ENCODE results near the gene PAK2. TPM values are rescaled to one million over a fixed set of nuclear protein-coding genes. Genes with fewer than 3 reads are reported as not detected.
A peak's percentile ranks its signal among the peaks of the same experiment; 100 is the strongest.

The PAK2 gene
- total and polyA plus RNA-seq, 9 of the 15 experiments (the other 6 are each of a cell fraction or from before 2014, with no cell fraction given) = 13.2 to 72.4 (median 35.7) TPM

DNA sequence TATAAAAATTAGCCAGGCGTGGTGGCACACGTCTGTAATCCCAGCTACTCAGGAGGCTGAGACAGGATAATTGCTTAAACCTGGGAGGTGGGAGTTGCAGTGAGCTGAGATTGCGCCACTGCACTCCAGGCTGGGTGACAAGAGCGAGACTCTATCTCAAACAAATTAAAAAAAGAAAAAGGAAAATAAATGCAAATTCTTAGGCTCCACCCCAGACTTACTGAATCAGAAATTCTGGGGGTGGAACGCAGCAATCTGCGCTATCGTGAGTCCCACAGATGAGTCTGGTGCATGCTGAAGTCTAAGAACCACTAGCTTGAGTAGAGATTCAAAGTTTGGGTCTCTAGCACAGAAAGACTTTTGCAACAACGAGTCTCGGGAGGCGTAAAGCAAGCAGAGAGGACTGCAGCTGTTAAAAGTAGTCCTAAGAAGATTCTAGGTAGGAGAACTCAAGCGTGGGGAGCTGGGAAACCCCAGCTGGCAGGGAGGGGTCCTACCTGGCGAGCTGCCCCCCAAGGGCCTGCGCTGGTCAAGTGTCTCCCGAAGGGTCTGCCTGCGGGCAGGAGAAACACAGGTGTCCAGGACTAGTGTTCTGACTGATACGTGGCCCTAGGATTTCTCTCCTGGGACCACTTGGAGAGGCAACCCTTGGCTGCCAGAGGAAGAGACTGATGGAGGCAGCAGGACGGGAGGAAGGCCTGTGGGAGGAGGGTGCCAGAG, 49.6 kb upstream of the PAK2 start:
- BruUV-seq (replicated peaks) = no TSS peak
- Histone ChIP-seq H3K36me3 (ENCODE audit: control insufficient read depth, insufficient read depth, low read length) (no peaks in the 10 kb centered on the region), H3K27ac (ENCODE audit: extremely low read depth, low read depth, low read length) (no peak overlapping the region), H3K4me3 (no peak overlapping the region), H3K9me3 (replicated peaks; ENCODE audit: control insufficient read depth, insufficient read depth, low read depth, low read length) (0 out of 2 replicates have a peak, but pooled peaks cover 2% of the 10 kb centered on the region), H3K9me1 (ENCODE audit: control insufficient read depth, insufficient read depth, low read length) (no peaks in the 10 kb centered on the region), H2AFZ (ENCODE audit: low read depth, low read length) (no peak overlapping the region), H3K79me2 (ENCODE audit: control insufficient read depth, insufficient read depth, low read length) (no peaks in the 10 kb centered on the region), H4K20me1 (replicated peaks; ENCODE audit: control insufficient read depth, insufficient read depth, low read length) (no peaks in the 10 kb centered on the region), H3K9ac (ENCODE audit: insufficient read depth in 1 of 2, low read depth in 2 of 2, low read length in 2 of 2) (no peak overlapping the region), H3K27me3 (ENCODE audit: control insufficient read depth in 2 of 2, insufficient read depth in 2 of 2, low read length in 2 of 2) (no peaks in the 10 kb centered on the region), H3K4me2 (ENCODE audit: insufficient read depth, low read length) (no peak overlapping the region), H3K4me1 (replicated peaks in 1 of 2; ENCODE audit: control insufficient read depth in 2 of 2, insufficient read depth in 2 of 2, low read length in 2 of 2) (peaks cover 5 to 6% of the 10 kb centered on the region in 2 experiments; a peak in 4 of 5 replicates)
- ChIA-PET CTCF (ENCODE audit: low intra/inter-chr PET ratio) (no interaction called here), POLR2A (no interaction called here)
- 70% methylated on average over 17 of the region's 17 CpGs for WGBS (ENCODE audit: insufficient coverage, low coverage, missing lambda C conversion rate)
- intact Hi-C loops (cut with micrococcal nuclease) (no loop called here), in situ Hi-C loops (cut with MboI) (no loop called here)
- TF ChIP-seq, protein P1, sequence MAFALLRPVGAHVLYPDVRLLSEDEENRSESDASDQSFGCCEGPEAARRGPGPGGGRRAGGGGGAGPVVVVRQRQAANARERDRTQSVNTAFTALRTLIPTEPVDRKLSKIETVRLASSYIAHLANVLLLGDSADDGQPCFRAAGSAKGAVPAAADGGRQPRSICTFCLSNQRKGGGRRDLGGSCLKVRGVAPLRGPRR (CRISPR knock-in tag; IDR thresholded peaks at IDR 0.05) = no peak
- TF ChIP-seq CEBPB (tag; IDR thresholded peaks at IDR 0.05) = peak; percentile 26; the same call in 1 of the 2 replicates
- DNase-seq (ENCODE audit: extremely low read depth in 1 of 4, low spot score in 3 of 4) (no peak), ATAC-seq (no peak), FAIRE-seq (no peak)

DNA sequence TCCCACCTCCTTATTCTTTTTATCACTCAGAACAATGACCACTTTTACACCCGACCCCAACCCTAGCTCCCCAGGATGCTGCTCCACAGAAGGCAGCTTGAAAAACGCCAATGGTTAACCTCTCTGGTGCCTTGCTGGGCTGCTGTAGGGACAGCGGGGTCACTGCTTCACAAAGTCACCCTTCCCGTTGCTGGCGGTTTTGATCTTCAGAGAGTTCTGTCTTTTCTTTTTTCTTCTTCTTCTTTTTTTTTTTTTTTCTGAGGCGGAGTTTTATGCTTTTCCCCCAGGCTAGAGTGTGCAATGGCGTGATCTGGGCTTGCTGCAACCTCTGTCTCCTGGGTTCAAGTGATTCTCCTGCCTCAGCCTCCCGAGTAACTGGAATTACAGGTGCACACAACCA, 48.3 kb upstream of the PAK2 start:
- Histone ChIP-seq H3K4me1 (replicated peaks in 1 of 2; ENCODE audit: control insufficient read depth in 2 of 2, insufficient read depth in 2 of 2, low read length in 2 of 2) (peaks cover 6 to 9% of the 10 kb centered on the region in 2 experiments; a peak in 4 of 5 replicates), H3K27me3 (ENCODE audit: control insufficient read depth in 2 of 2, insufficient read depth in 2 of 2, low read length in 2 of 2) (no peaks in the 10 kb centered on the region), H3K79me2 (ENCODE audit: control insufficient read depth, insufficient read depth, low read length) (no peaks in the 10 kb centered on the region), H3K4me3 (no peak overlapping the region), H3K36me3 (ENCODE audit: control insufficient read depth, insufficient read depth, low read length) (no peaks in the 10 kb centered on the region), H3K9me1 (ENCODE audit: control insufficient read depth, insufficient read depth, low read length) (no peaks in the 10 kb centered on the region), H4K20me1 (replicated peaks; ENCODE audit: control insufficient read depth, insufficient read depth, low read length) (no peaks in the 10 kb centered on the region), H3K27ac (ENCODE audit: extremely low read depth, low read depth, low read length) (no peak overlapping the region), H3K9me3 (replicated peaks; ENCODE audit: control insufficient read depth, insufficient read depth, low read depth, low read length) (0 out of 2 replicates have a peak, but pooled peaks cover 2% of the 10 kb centered on the region), H2AFZ (ENCODE audit: low read depth, low read length) (peak overlapping the region; percentile 9; the same call in 1 of the 2 replicates), H3K4me2 (ENCODE audit: insufficient read depth, low read length) (no peak overlapping the region), H3K9ac (ENCODE audit: insufficient read depth in 1 of 2, low read depth in 2 of 2, low read length in 2 of 2) (no peak overlapping the region)
- no TSS peak for BruUV-seq (replicated peaks)
- ATAC-seq (no peak), DNase-seq (ENCODE audit: extremely low read depth in 1 of 4, low spot score in 3 of 4) (no peak), FAIRE-seq (no peak)
- ChIA-PET CTCF (ENCODE audit: low intra/inter-chr PET ratio) (no interaction called here), POLR2A (interaction anchor here (0.6 to 1.2 kb wide), 2 partner anchors 14 to 82 kb away, joined by 3 to 4 read pairs; no protein-coding TSS in a partner anchor)
- in situ Hi-C loops (cut with MboI) (no loop called here), intact Hi-C loops (cut with micrococcal nuclease) (no loop called here)
- 17% methylated on average over 6 of the region's 8 CpGs for WGBS (ENCODE audit: insufficient coverage, low coverage, missing lambda C conversion rate)
- TF ChIP-seq SRSF3 (IDR thresholded peaks at IDR 0.05; ENCODE audit: insufficient read depth, low read length) (no peak), TCFL5 (CRISPR knock-in tag; conservative IDR thresholded peaks at IDR 0.05) (no peak), ZKSCAN1 (IDR thresholded peaks at IDR 0.05; ENCODE audit: low read depth, low read length) (no peak), SP1 (CRISPR knock-in tag; IDR thresholded peaks at IDR 0.05) (no peak)
- TF ChIP-seq, protein P2, sequence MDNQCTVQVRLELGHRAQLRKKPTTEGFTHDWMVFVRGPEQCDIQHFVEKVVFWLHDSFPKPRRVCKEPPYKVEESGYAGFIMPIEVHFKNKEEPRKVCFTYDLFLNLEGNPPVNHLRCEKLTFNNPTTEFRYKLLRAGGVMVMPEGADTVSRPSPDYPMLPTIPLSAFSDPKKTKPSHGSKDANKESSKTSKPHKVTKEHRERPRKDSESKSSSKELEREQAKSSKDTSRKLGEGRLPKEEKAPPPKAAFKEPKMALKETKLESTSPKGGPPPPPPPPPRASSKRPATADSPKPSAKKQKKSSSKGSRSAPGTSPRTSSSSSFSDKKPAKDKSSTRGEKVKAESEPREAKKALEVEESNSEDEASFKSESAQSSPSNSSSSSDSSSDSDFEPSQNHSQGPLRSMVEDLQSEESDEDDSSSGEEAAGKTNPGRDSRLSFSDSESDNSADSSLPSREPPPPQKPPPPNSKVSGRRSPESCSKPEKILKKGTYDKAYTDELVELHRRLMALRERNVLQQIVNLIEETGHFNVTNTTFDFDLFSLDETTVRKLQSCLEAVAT (IDR thresholded peaks at IDR 0.05) = no peak
